Measurements from ENCODE around the gene AGAP5. TPM values are rescaled to one million over a fixed set of nuclear protein-coding genes. Genes with fewer than 3 reads are reported as not detected.
"Not testable (repeated sequence)": the region's sequence is repeated elsewhere in the genome, so short reads cannot be mapped to it uniquely, and the experiment has no call there.

Gene AGAP5
- total RNA-seq, 1 donor from 2014 or later = 0.48 TPM

- not testable (repeated sequence) for DNase-seq (ENCODE audit: low spot score)
These were observed 17.6 kb upstream of the AGAP5 start for GRCh38 chr10:73715179-73716156.

GRCh38 chr10:73714483-73714882 lies 16.6 kb upstream of the AGAP5 start:
- DNase-seq (ENCODE audit: low spot score) = not testable (repeated sequence)

DNA sequence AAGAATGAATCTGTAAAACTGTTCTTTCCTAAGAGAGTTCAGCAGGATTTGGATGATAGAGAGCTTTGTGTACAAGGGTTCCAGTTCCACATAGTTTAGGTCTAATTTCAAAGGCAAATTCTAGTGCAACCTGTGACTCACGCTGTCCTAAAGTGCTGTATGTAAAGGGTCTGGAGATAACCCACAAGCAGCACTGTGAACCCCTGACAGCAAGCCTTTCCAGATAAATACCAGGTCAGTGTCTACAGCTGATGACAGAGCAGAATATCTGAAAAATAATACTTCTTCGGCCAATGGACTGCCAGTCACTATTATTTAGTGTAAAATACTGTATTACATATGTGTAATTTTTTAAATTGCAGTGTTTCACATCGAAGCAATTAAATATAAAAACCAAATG lies 16.0 kb upstream of the AGAP5 start:
- DNase-seq (ENCODE audit: low spot score) = not testable (repeated sequence)

GRCh38 chr10:73711683-73712082 lies 13.8 kb upstream of the AGAP5 start:
- not testable (repeated sequence) for DNase-seq (ENCODE audit: low spot score)

DNA sequence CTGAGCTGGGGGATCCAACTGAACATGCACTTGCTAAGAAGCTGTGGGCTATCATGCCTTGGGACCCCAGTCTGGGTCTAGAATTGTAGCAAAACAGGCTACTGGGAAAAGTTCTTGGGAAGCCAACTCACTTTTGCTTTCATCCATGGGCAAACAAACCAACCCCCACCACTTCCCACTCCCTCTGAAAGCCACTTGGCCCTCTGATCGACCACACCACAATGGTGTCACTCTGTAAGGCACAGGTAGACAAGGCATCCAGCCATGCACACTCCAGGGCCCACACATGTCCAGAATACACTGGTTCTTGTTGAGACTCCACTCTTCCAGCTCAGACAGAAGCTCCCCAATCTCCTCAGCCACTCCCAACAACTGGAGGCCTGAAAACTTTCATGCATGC lies 10.2 kb upstream of the AGAP5 start:
- not testable (repeated sequence) for DNase-seq (ENCODE audit: low spot score)

GRCh38 chr10:73707628-73708027 lies 9.7 kb upstream of the AGAP5 start:
- not testable (repeated sequence) for DNase-seq (ENCODE audit: low spot score)

DNA sequence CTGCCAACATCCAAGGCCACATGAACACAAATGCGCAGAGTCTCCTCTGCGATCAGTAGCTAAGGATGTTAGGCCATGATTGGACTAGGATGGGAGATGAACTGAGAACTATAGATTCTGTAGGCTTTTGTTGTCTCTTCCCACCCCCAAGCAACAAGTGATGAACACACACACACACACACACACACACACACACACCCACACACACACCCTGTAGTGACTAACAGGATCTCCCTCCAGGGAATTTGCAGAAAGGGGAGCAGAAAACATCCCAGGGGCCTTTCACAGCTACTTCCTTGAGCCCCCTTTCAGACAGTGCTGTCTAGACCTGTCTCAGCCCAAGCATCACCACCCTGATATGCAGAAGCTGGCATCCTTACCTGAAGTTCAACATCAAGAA lies 8.6 kb upstream of the AGAP5 start:
- not testable (repeated sequence) for DNase-seq (ENCODE audit: low spot score)

DNA sequence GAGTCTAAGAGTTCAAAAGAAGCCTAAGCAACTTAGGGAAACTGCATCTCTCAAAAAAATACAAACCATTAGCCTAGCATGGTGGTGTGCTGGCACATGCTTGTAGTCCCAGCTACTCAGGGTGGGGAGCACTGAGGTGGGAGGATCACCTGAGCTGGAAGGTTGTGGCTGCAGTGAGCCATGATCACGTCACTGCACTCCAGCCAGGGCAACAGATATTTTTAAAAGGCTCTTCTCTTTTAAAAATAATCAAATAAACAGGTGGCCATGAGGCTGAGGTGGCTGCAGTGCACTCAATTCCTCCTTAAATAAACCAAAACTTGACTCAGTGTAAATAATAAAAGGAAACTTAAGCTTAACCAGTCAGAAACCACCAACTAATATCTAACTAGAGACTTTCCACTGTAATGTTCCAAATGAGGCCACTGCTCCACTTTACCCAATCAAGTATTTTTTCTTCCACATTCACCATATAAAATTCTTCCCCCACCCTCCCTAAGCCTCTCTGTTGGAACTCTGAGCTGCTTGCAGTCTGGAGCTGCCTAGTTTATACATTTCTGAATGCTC lies 7.7 kb upstream of the AGAP5 start:
- not testable (repeated sequence) for DNase-seq (ENCODE audit: low spot score)

- DNase-seq (ENCODE audit: low spot score) = not testable (repeated sequence)
These were observed 6.0 kb upstream of the AGAP5 start for GRCh38 chr10:73703924-73704323.

GRCh38 chr10:73698819-73699218 lies 910 bp upstream of the AGAP5 start:
- not testable (repeated sequence) for DNase-seq (ENCODE audit: low spot score)

- not testable (repeated sequence) for DNase-seq (ENCODE audit: low spot score)
These were observed 2.6 kb downstream of the AGAP5 start for GRCh38 chr10:73695302-73695701.

DNA sequence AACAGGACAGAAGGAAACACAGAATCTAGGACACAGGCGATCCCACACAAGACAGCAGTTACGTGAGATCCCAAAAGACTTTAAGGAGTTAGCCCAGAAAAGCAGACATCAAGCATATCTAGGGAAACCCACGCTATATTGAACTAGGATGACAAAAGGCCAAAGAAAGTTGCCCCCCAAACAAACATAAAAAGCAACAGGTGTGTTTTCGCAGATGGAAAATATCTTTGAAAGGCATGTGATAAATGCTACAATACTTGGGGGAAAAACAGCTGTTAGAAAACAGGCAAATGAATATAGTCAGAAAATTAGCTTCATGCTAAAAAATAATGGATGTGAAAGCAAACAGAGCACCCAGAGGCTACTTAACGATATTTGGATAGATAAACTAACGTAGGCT lies 7.2 kb downstream of the AGAP5 start:
- DNase-seq (ENCODE audit: low spot score) = not testable (repeated sequence)

DNA sequence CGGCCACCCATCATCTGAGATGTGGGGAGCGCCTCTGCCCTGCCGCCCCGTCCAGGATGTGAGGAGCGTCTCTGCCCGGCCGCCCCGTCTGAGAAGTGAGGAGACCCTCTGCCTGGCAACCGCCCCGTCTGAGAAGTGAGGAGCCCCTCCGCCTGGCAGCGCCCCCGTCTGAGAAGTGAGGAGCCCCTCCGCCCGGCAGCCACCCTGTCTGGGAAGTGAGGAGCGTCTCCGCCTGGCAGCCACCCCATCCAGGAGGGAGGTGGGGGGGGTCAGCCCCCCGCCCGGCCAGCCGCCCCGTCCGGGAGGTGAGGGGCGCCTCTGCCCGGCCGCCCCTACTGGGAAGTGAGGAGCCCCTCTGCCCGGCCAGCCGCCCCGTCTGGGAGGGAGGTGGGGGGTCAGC lies 8.3 kb downstream of the AGAP5 start:
- not testable (repeated sequence) for DNase-seq (ENCODE audit: low spot score)

DNA sequence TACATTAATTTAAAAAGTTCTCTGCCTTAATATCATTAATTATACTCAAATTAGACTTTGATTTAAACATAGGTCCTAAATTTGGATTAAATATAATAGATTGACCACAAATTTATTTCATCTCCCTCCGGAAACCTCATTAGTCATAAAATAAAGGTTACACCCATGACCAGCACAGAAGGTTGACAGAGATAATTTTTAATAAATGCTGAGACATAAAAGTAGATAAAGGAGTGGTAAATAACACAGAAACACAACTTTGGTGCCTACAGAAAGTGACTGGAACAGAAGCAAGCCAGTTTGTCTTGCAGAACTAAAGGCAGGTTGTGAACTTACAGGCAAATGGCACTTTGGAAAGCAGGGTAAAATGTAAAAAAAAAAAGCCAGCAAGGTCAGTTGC lies 10.3 kb downstream of the AGAP5 start:
- not testable (repeated sequence) for DNase-seq (ENCODE audit: low spot score)

DNA sequence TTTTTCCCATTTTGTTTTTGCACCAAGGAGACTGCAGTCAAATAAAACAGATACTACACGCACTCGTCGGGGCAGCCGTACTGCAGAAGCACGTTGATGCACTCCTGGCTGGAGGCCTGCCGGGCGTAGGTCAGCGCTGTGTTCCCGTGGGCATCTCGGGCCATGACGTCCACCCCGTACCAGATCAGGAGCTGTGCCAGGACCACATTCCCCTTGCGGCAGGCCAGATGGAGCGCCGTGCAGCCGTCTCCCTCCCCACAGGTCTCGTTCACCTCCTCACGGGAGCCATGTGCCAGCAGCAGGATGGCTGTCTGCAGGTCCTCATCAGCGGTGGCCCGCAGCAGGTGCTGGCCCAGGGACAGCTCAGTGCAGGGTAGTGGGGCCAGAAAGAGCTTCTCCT lies 23.4 kb downstream of the AGAP5 start:
- not testable (repeated sequence) for DNase-seq (ENCODE audit: low spot score)

GRCh38 chr10:73668378-73668777 lies 29.5 kb downstream of the AGAP5 start:
- DNase-seq (ENCODE audit: low spot score) = not testable (repeated sequence)

GRCh38 chr10:73666153-73666809 lies 31.6 kb downstream of the AGAP5 start:
- DNase-seq (ENCODE audit: low spot score) = not testable (repeated sequence)

GRCh38 chr10:73665581-73665980 lies 32.3 kb downstream of the AGAP5 start:
- not testable (repeated sequence) for DNase-seq (ENCODE audit: low spot score)

DNA sequence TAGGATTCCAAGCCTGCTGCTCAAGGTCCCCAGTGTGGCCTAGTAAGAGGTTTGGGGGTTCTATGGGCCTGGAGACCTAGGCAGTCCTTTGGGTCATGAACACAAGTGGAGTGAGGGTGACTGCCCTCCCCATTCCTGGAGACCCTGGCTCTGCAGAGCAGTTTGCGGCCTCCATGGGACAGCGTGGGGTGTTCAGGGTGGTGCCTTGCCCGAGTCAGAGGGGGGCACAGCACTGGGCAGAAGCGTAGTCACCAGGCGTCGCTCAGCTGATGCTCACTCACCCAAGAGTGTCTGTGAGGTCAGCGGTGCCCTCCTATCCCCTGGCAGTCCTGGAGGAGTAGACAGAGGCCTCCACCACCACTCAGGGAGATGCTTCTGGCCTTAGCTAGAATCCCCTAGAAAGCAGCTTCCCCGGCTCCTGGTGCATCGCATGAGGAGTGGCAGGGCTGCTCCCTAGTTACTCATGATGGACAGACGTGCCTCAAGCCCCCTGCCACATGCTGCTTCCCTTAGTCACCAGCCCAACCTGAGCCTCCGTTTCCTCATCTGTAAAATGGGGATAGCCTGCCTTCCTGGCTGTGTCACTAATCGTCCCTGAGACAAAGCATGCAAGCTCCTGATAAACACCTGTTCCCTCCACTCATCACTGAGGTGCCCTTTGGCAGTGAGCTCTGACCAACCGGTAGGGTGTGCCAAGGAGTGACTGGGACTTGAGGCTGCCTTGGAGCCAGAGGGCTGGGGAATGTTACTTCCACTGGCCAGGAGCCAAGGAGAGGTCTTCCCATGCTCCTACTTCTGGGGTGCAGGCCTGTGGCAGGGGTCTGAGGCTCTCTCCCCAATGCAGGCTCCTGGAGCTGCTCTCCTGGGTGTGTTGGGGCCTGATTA lies 33.5 kb downstream of the AGAP5 start:
- DNase-seq (ENCODE audit: low spot score) = not testable (repeated sequence)

DNA sequence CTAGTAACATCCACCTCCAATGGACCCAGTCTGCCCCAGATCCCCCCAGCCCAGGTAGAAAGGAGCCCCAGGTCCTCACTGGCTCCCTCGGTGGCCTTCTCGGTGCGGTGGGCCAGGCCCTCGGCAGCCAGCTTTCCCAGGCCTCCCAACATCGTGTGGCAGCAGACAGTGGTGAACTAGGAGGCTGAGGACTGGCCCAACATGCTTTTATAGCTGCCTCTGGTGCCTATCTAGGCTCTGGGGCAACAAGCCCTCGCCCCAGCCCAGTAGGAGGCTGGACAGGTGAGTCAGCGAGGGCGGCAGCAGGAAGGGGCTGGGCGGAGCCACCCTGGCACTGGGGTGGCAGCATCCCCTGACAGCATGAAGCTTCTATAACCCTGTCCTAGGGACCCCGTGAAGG lies 34.3 kb downstream of the AGAP5 start:
- DNase-seq (ENCODE audit: low spot score) = not testable (repeated sequence)

- not testable (repeated sequence) for DNase-seq (ENCODE audit: low spot score)
These were observed 35.2 kb downstream of the AGAP5 start for GRCh38 chr10:73662705-73663104.

Measured in umbilical cord (tissue), 2 donors.